Skin epidermis (tissue), 12 donors: Measurements from ENCODE around the gene CCDC60.
A peak's percentile ranks its signal among the peaks of the same experiment; 100 is the strongest.
"Not testable (repeated sequence)": the region's sequence is repeated elsewhere in the genome, so short reads cannot be mapped to it uniquely, and the experiment has no call there.

ENCODE experiments used
- H3K27ac ChIP-seq, 21 experiments: fragments of 200-600 bp; sonication (generic) in 11 of 21; one replicate each; pipeline ENCODE4 v1.5.0; 2020; ENCODE audit warnings: mild to moderate bottlenecking in 3 of 21, inconsistent platforms in 2 of 21, moderate library complexity in 2 of 21
- H3K4me3 ChIP-seq, 7 experiments: fragments of 200-600 bp; sonication (generic) in 2 of 7; one replicate each; pipeline ENCODE4 v1.5.0; 2020; ENCODE audit warnings: inconsistent platforms in 2 of 7, mild to moderate bottlenecking in 2 of 7, moderate library complexity in 1 of 7

The CCDC60 gene

GRCh38 chr12:119328111-119328510 is 6.4 kb upstream of the CCDC60 start:
- peak overlapping the region in 1 of 21 experiments; percentile 33 for H3K27ac ChIP-seq

GRCh38 chr12:119338593-119339363 is 4.2 kb downstream of the CCDC60 start:
- no peak overlapping the region for H3K4me3 ChIP-seq
- no peak overlapping the region for H3K27ac ChIP-seq

More at GRCh38 chr12:119328111-119328510, 6.4 kb upstream of the CCDC60 start:
- H3K4me3 ChIP-seq, result no peak overlapping the region

GRCh38 chr12:119340578-119340977 is 6.0 kb downstream of the CCDC60 start:
- H3K4me3 ChIP-seq, result no peak overlapping the region
- H3K27ac ChIP-seq, result no peak overlapping the region

GRCh38 chr12:119341020-119341419 is 6.5 kb downstream of the CCDC60 start:
- Histone ChIP-seq H3K27ac (no peak overlapping the region), H3K4me3 (no peak overlapping the region)

GRCh38 chr12:119341988-119342387 is 7.5 kb downstream of the CCDC60 start:
- H3K4me3 ChIP-seq, result no peak overlapping the region
- no peak overlapping the region for H3K27ac ChIP-seq

- Histone ChIP-seq H3K27ac (no peak overlapping the region), H3K4me3 (no peak overlapping the region)
Measured at GRCh38 chr12:119343130-119343529, 8.6 kb downstream of the CCDC60 start.

GRCh38 chr12:119354172-119354571 is 19.6 kb downstream of the CCDC60 start:
- H3K4me3 ChIP-seq, result no peak overlapping the region
- H3K27ac ChIP-seq, result no peak overlapping the region

GRCh38 chr12:119360366-119360765 is 25.8 kb downstream of the CCDC60 start:
- not testable (repeated sequence) for H3K4me3 ChIP-seq

GRCh38 chr12:119363037-119363436 is 28.5 kb downstream of the CCDC60 start:
- H3K4me3 ChIP-seq, result no peak overlapping the region
- no peak overlapping the region for H3K27ac ChIP-seq

More at GRCh38 chr12:119360366-119360765, 25.8 kb downstream of the CCDC60 start:
- H3K27ac ChIP-seq, result not testable (repeated sequence)

- H3K27ac ChIP-seq, result no peak overlapping the region
Measured at GRCh38 chr12:119363490-119363889, 29.0 kb downstream of the CCDC60 start.

GRCh38 chr12:119365451-119365850 is 30.9 kb downstream of the CCDC60 start:
- Histone ChIP-seq H3K4me3 (no peak overlapping the region), H3K27ac (no peak overlapping the region)

More at GRCh38 chr12:119363490-119363889, 29.0 kb downstream of the CCDC60 start:
- no peak overlapping the region for H3K4me3 ChIP-seq

GRCh38 chr12:119366007-119366406 is 31.5 kb downstream of the CCDC60 start:
- Histone ChIP-seq H3K4me3 (no peak overlapping the region), H3K27ac (no peak overlapping the region)

GRCh38 chr12:119369161-119369560 is 34.6 kb downstream of the CCDC60 start:
- Histone ChIP-seq H3K27ac (no peak overlapping the region), H3K4me3 (no peak overlapping the region)

- no peak overlapping the region for H3K27ac ChIP-seq
- no peak overlapping the region for H3K4me3 ChIP-seq
Measured at GRCh38 chr12:119369907-119370546, 35.5 kb downstream of the CCDC60 start.

GRCh38 chr12:119372540-119372939 is 38.0 kb downstream of the CCDC60 start:
- Histone ChIP-seq H3K27ac (no peak overlapping the region), H3K4me3 (no peak overlapping the region)

- H3K4me3 ChIP-seq, result no peak overlapping the region
- no peak overlapping the region for H3K27ac ChIP-seq
Measured at GRCh38 chr12:119373001-119373400, 38.5 kb downstream of the CCDC60 start.

GRCh38 chr12:119373666-119374065 is 39.1 kb downstream of the CCDC60 start:
- Histone ChIP-seq H3K27ac (no peak overlapping the region), H3K4me3 (no peak overlapping the region)

GRCh38 chr12:119374635-119375034 is 40.1 kb downstream of the CCDC60 start:
- no peak overlapping the region for H3K4me3 ChIP-seq
- no peak overlapping the region for H3K27ac ChIP-seq

GRCh38 chr12:119375075-119375882 is 40.8 kb downstream of the CCDC60 start:
- no peak overlapping the region for H3K27ac ChIP-seq
- no peak overlapping the region for H3K4me3 ChIP-seq

- Histone ChIP-seq H3K4me3 (no peak overlapping the region), H3K27ac (no peak overlapping the region)
Measured at GRCh38 chr12:119375883-119376190, 41.3 kb downstream of the CCDC60 start.

GRCh38 chr12:119378903-119379302 is 44.4 kb downstream of the CCDC60 start:
- H3K4me3 ChIP-seq, result no peak overlapping the region
- H3K27ac ChIP-seq, result no peak overlapping the region
